ENCODE results near the gene AGER.
A peak's percentile ranks its signal among the peaks of the same experiment; 100 is the strongest.

Gene AGER

GRCh38 chr6:32192608-32193039 lies 8.6 kb upstream of the AGER start, which contains the start of gene GPSM3:
TSS of gene GPSM3 (minus strand) at chr6:32192643. CDS start at chr6:32192513, 130 bp downstream.
- H3K27ac ChIP-seq: no peak within 1 kb of the TSS
- TF ChIP-seq ZFX (IDR thresholded peaks at IDR 0.05): no peak
- no peak for TF ChIP-seq CTCF (conservative IDR thresholded peaks at IDR 0.05)

- no peak overlapping the region for H3K27ac ChIP-seq
- TF ChIP-seq CTCF (conservative IDR thresholded peaks at IDR 0.05) (no peak), ZFX (IDR thresholded peaks at IDR 0.05) (no peak)
Measured at GRCh38 chr6:32191696-32192607, 7.9 kb upstream of the AGER start.

- peak overlapping the region; percentile 73 for H3K27ac ChIP-seq
- no peak for TF ChIP-seq ZFX (IDR thresholded peaks at IDR 0.05)
- TF ChIP-seq CTCF (conservative IDR thresholded peaks at IDR 0.05): no peak
Measured at GRCh38 chr6:32190911-32191677, 7.0 kb upstream of the AGER start.

GRCh38 chr6:32190054-32190851 lies 6.2 kb upstream of the AGER start, which contains the start of gene PBX2:
TSS of gene PBX2 (minus strand) at chr6:32190202. CDS start at chr6:32189915, 287 bp downstream.
- H3K27ac ChIP-seq: peak within 1 kb of the TSS; percentile 73
- TF ChIP-seq ZFX (IDR thresholded peaks at IDR 0.05): no peak
- no peak for TF ChIP-seq CTCF (conservative IDR thresholded peaks at IDR 0.05)

GRCh38 chr6:32189742-32190053 lies 5.6 kb upstream of the AGER start:
- TF ChIP-seq CTCF (conservative IDR thresholded peaks at IDR 0.05) (no peak), ZFX (IDR thresholded peaks at IDR 0.05) (no peak)
- peak overlapping the region; percentile 73 for H3K27ac ChIP-seq

GRCh38 chr6:32189069-32189741 lies 5.2 kb upstream of the AGER start:
- TF ChIP-seq ZFX (IDR thresholded peaks at IDR 0.05) (no peak), CTCF (conservative IDR thresholded peaks at IDR 0.05) (no peak)
- peak overlapping the region; percentile 73 for H3K27ac ChIP-seq
